KMS-11 (cell line): ENCODE data around the gene XPA.
"Not testable (repeated sequence)": the region's sequence is repeated elsewhere in the genome, so short reads cannot be mapped to it uniquely, and the experiment has no call there.

Experiments used
- H2AFZ ChIP-seq: fragments of 200-600 bp; sonication (generic); 2 replicates; pipeline ENCODE4 v1.6.1; 2016; ENCODE audit warnings: antibody characterized with exemption, mixed run types, low read depth
- H3K27ac ChIP-seq: fragments of 200-600 bp; sonication (generic); 2 replicates; pipeline ENCODE4 v1.6.1; 2016; ENCODE audit warnings: mild to moderate bottlenecking, mixed run types
- H3K27me3 ChIP-seq: fragments of 200-600 bp; sonication (generic); 2 replicates; pipeline ENCODE4 v1.6.1; 2017; ENCODE audit warnings: mild to moderate bottlenecking, low read depth, mixed run types, moderate library complexity; ENCODE audit not compliant: insufficient read depth
- H3K36me3 ChIP-seq: fragments of 200-600 bp; sonication (generic); 2 replicates; pipeline ENCODE4 v1.6.1; 2017; ENCODE audit warnings: mild to moderate bottlenecking, mixed run types; ENCODE audit not compliant: insufficient read depth
- H3K4me1 ChIP-seq: fragments of 200-600 bp; sonication (generic); 2 replicates; pipeline ENCODE4 v1.6.1; 2016; ENCODE audit warnings: mild to moderate bottlenecking, low read depth, mixed run types; ENCODE audit not compliant: poor library complexity, severe bottlenecking
- H3K4me2 ChIP-seq: fragments of 200-600 bp; sonication (generic); 2 replicates; pipeline ENCODE4 v1.7.0; 2016; ENCODE audit warnings: mild to moderate bottlenecking, mixed run types
- H3K4me3 ChIP-seq: fragments of 200-600 bp; sonication (generic); IDR thresholded peaks from 2 replicates; pipeline ENCODE4 v1.6.1; 2017; ENCODE audit warnings: low read depth, low read length, mixed read lengths; ENCODE audit not compliant: insufficient read depth
- H3K79me2 ChIP-seq: fragments of 200-600 bp; sonication (generic); 2 replicates; pipeline ENCODE4 v1.6.1; 2016; ENCODE audit warnings: low read depth, mixed run types; ENCODE audit not compliant: insufficient read depth
- H3K9ac ChIP-seq: fragments of 200-600 bp; sonication (generic); 2 replicates; pipeline ENCODE4 v1.6.1; 2016; ENCODE audit warnings: mild to moderate bottlenecking, mixed run types
- H4K20me1 ChIP-seq: fragments of 200-600 bp; sonication (generic); 2 replicates; pipeline ENCODE4 v1.6.1; 2016; ENCODE audit warnings: mild to moderate bottlenecking, mixed run types; ENCODE audit not compliant: insufficient read depth
- TF ChIP-seq, protein P1 (sequence below): fragments of 200-600 bp; sonication (generic); conservative IDR thresholded peaks from 2 replicates; pipeline ENCODE4 v1.6.1; 2017; ENCODE audit warnings: low read depth, mild to moderate bottlenecking, antibody characterized with exemption, low read length, moderate library complexity, mixed read lengths

The XPA gene

DNA sequence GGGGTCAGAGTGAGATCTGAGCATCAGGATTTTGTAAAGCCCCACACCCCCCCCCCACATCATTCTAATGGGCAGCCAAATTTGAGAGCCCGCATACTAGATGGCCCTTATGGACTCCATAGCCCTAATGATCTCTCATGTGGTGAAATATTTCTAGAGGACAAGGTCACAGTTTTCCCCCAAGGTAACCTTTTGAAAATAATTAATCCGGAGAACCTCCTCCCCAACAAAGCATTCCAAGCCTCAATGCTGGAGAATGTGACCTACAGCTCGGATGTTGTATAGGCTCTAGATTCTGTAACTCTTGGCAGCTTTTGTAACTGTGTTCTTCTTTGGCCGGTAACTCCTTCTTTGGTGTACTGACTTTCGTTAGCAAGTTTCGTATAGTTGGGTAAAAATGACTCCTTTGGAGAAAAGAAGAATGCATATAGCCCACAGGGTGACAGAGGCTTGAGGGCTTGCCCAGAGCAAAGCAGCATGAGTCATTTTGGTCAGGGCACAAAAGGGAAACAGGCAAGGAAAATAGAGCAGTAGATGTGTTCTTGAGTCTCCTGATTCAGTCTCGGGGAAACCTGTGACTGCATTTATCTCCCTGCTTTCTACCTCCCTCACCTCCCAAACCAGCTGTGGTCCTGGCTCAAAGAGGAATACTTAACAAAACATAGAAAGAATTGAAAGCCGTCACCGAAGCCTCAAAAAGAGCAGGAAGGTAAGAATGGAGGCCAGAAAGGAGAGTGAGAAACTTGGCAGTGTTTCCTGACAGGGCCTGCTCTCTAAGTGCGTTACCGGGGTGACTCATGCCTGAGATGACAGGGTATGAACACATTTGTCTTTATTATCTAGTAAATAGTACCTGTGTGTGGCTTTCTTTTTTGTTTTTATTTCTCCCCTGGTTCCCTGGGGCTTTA, 6.6 kb upstream of the XPA start:
- Histone ChIP-seq H3K27me3 (peaks cover 4% of the 10 kb centered on the region; the same call in 1 of the 2 replicates), H3K4me1 (peaks cover 44% of the 10 kb centered on the region), H3K4me2 (peak overlapping the region; percentile 88), H3K4me3 (no peak overlapping the region), H3K79me2 (no peaks in the 10 kb centered on the region), H2AFZ (peak overlapping the region; percentile 79), H3K36me3 (no peaks in the 10 kb centered on the region), H4K20me1 (no peaks in the 10 kb centered on the region), H3K9ac (peak overlapping the region; percentile 34; the same call in 1 of the 2 replicates), H3K27ac (peak overlapping the region; percentile 77)
- TF ChIP-seq, protein P1, sequence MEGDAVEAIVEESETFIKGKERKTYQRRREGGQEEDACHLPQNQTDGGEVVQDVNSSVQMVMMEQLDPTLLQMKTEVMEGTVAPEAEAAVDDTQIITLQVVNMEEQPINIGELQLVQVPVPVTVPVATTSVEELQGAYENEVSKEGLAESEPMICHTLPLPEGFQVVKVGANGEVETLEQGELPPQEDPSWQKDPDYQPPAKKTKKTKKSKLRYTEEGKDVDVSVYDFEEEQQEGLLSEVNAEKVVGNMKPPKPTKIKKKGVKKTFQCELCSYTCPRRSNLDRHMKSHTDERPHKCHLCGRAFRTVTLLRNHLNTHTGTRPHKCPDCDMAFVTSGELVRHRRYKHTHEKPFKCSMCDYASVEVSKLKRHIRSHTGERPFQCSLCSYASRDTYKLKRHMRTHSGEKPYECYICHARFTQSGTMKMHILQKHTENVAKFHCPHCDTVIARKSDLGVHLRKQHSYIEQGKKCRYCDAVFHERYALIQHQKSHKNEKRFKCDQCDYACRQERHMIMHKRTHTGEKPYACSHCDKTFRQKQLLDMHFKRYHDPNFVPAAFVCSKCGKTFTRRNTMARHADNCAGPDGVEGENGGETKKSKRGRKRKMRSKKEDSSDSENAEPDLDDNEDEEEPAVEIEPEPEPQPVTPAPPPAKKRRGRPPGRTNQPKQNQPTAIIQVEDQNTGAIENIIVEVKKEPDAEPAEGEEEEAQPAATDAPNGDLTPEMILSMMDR = no peak

DNA sequence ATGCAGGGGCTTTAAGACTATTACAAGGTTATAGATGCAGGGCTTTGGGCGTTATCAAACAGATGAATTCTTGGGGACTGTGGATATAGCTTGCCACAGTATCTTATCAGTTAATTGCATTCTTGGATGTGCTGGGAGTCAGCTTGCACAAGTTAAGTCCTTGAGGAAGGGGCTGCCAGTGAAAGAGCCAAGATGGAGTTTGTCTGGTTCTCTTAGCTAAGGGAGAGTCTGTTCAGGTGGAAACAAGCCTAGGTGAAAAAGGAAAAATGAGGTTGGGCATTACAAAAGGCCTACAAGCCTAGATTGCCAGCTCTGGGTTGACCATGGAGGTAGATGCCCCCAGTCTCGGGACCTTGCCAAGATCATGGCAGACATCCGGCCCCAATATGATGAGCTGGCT, 2.7 kb upstream of the XPA start:
- Histone ChIP-seq H3K79me2 (peaks cover 10% of the 10 kb centered on the region; the same call in 1 of the 2 replicates), H3K4me1 (peaks cover 52% of the 10 kb centered on the region)
- not testable (repeated sequence) for H3K36me3 ChIP-seq, H4K20me1 ChIP-seq, H3K4me2 ChIP-seq, H3K27ac ChIP-seq, H3K9ac ChIP-seq, H3K27me3 ChIP-seq, H2AFZ ChIP-seq, H3K4me3 ChIP-seq

DNA sequence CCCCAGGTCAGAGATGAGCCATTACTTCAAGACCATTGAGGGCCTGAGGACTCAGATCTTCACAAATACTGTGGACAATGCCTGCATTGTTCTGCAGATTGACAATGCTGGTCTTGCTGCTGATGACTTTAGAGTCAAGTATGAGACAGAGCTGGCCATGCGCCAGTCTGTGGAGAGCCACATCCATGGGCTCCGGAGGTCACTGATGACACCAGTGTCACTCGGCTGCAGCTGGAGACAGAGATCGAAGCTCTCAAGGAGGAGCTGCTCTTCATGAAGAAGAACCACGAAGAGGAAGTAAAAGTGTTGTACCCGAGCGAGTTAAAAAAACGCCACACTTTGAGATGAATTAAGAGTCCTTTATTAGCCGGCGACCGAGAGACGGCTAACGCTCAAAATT, 2.1 kb upstream of the XPA start:
- not testable (repeated sequence) for H3K27me3 ChIP-seq, H4K20me1 ChIP-seq, H3K4me3 ChIP-seq, H3K4me2 ChIP-seq, H3K36me3 ChIP-seq, H3K27ac ChIP-seq, H3K9ac ChIP-seq, H2AFZ ChIP-seq
- H3K79me2 ChIP-seq = peaks cover 16% of the 10 kb centered on the region; the same call in 1 of the 2 replicates
- peaks cover 51% of the 10 kb centered on the region for H3K4me1 ChIP-seq

DNA sequence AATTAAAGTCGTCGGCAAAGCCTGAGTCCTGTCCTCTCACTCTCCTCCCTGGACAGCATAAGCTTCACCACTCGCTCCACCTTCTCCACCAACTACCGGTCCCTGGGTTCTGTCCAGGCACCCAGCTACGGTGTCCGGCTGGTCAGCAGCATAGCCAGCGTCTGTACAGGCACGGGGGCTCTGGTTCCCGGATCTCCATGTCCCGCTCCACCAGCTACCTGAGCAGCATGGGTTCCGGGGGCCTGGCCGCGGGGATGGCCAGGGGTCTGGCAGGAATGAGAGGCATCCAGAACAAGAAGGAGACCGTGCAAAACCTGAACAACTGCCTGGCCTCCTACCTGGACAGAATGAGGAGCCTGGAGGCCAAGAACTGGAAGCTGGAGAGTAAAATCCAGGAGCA, 1.7 kb upstream of the XPA start:
- Histone ChIP-seq H3K4me1 (peaks cover 51% of the 10 kb centered on the region), H3K36me3 (no peaks in the 10 kb centered on the region), H3K9ac (no peak overlapping the region), H2AFZ (no peak overlapping the region), H3K27ac (no peak overlapping the region), H3K4me2 (no peak overlapping the region), H4K20me1 (no peaks in the 10 kb centered on the region), H3K27me3 (no peaks in the 10 kb centered on the region), H3K79me2 (peaks cover 20% of the 10 kb centered on the region; the same call in 1 of the 2 replicates), H3K4me3 (no peak overlapping the region)
- TF ChIP-seq, protein P1 = no peak

DNA sequence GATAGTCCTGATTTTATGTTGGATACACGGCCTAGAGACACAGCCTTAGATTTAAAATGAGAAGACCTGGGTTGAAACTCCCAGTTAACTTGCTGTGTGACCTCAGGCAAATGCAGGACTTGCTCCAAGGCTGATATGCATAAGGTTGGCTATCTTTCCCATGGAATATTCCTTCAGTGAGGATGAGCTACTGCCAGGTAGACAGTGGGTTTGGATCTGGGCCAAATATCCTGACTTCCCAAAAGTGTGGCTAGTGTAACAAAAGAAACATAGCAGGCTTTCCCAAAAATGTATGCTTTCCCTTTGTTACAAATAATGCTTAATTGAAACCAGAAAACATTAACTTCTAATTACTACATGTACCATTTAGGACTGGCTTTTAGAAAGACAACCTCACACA, 697 bp upstream of the XPA start:
- Histone ChIP-seq H2AFZ (peak overlapping the region; percentile 60), H3K9ac (no peak overlapping the region), H4K20me1 (no peaks in the 10 kb centered on the region), H3K36me3 (no peaks in the 10 kb centered on the region), H3K79me2 (peaks cover 23% of the 10 kb centered on the region; the same call in 1 of the 2 replicates), H3K27ac (peak overlapping the region; percentile 64; the same call in 1 of the 2 replicates), H3K27me3 (no peaks in the 10 kb centered on the region), H3K4me3 (no peak overlapping the region), H3K4me1 (peaks cover 43% of the 10 kb centered on the region), H3K4me2 (peak overlapping the region; percentile 41)
- TF ChIP-seq, protein P1 = no peak
